ENCODE measurements around the gene PGA4. TPM values are rescaled to one million over a fixed set of nuclear protein-coding genes. Genes with fewer than 3 reads are reported as not detected.
"Not testable (repeated sequence)": the region's sequence is repeated elsewhere in the genome, so short reads cannot be mapped to it uniquely, and the experiment has no call there.

PGA4 gene
- total RNA-seq, result 1 to 10 TPM in 1 of 4 donors, under 1 TPM in 1, not detected in 2; 0.65 to 1.5 TPM

GRCh38 chr11:61222047-61222446, at the start of gene PGA4:
PGA4 (plus strand) TSS chr11:61222347; CDS start chr11:61222401, 54 bp downstream.
- no CpG with 5 or more reads among the region's 8 CpGs for WGBS, 2 donors
- intact Hi-C loops (cut with DNase I; ENCODE audit: low total_unique reads); DNase-seq (ENCODE audit: low spot score in 2 of 2); H3K4me3 ChIP-seq (ENCODE audit: low read depth, poor library complexity, severe bottlenecking): not testable (repeated sequence)

GRCh38 chr11:61172356-61172755, 49.8 kb upstream of the PGA4 start:
- peak in 1 of 2 donors; percentile 65 for DNase-seq (ENCODE audit: low spot score in 2 of 2)
- no peak for TF ChIP-seq POLR2A (IDR thresholded peaks at IDR 0.05)
- no peak for TF ChIP-seq CTCF (IDR thresholded peaks at IDR 0.05)
- intact Hi-C loops (cut with DNase I; ENCODE audit: low total_unique reads), result no loop called here
- WGBS, 2 donors, result 66 to 69% methylated on average over 5 of the region's 5 CpGs
- no peak overlapping the region for H3K4me3 ChIP-seq (ENCODE audit: low read depth, poor library complexity, severe bottlenecking)

GRCh38 chr11:61172888-61173287, 49.3 kb upstream of the PGA4 start:
- no peak for TF ChIP-seq CTCF (IDR thresholded peaks at IDR 0.05)
- no peak for TF ChIP-seq POLR2A (IDR thresholded peaks at IDR 0.05)
- DNase-seq (ENCODE audit: low spot score in 2 of 2), result no peak
- intact Hi-C loops (cut with DNase I; ENCODE audit: low total_unique reads), result no loop called here
- H3K4me3 ChIP-seq (ENCODE audit: low read depth, poor library complexity, severe bottlenecking), result no peak overlapping the region
- 90 to 93% methylated on average over 3 of the region's 3 CpGs for WGBS, 2 donors

GRCh38 chr11:61173456-61173855, 48.7 kb upstream of the PGA4 start:
- no peak for DNase-seq (ENCODE audit: low spot score in 2 of 2)
- no peak overlapping the region for H3K4me3 ChIP-seq (ENCODE audit: low read depth, poor library complexity, severe bottlenecking)
- intact Hi-C loops (cut with DNase I; ENCODE audit: low total_unique reads), result no loop called here
- WGBS, 2 donors, result 70 to 77% methylated on average over 4 of the region's 4 CpGs
- no peak for TF ChIP-seq POLR2A (IDR thresholded peaks at IDR 0.05)
- TF ChIP-seq CTCF (IDR thresholded peaks at IDR 0.05), result no peak

- no peak overlapping the region for H3K4me3 ChIP-seq (ENCODE audit: low read depth, poor library complexity, severe bottlenecking)
- TF ChIP-seq CTCF (IDR thresholded peaks at IDR 0.05) (no peak), POLR2A (IDR thresholded peaks at IDR 0.05) (no peak)
- WGBS, 2 donors, result 64 to 85% methylated on average over 6 of the region's 6 CpGs
- intact Hi-C loops (cut with DNase I; ENCODE audit: low total_unique reads), result no loop called here
- DNase-seq (ENCODE audit: low spot score in 2 of 2), result no peak
Measured at GRCh38 chr11:61174273-61174672, 47.9 kb upstream of the PGA4 start.

- H3K4me3 ChIP-seq (ENCODE audit: low read depth, poor library complexity, severe bottlenecking), result no peak overlapping the region
- WGBS, 2 donors, result 72 to 81% methylated on average over 6 of the region's 6 CpGs
- intact Hi-C loops (cut with DNase I; ENCODE audit: low total_unique reads), result no loop called here
- no peak for DNase-seq (ENCODE audit: low spot score in 2 of 2)
- TF ChIP-seq CTCF (IDR thresholded peaks at IDR 0.05), result no peak
- TF ChIP-seq POLR2A (IDR thresholded peaks at IDR 0.05), result no peak
Measured at GRCh38 chr11:61174949-61175348, 47.2 kb upstream of the PGA4 start.

Data from lower leg skin (tissue), 4 donors.